A172 (cell line): ENCODE data around the gene PRKN. TPM values are rescaled to one million over a fixed set of nuclear protein-coding genes. Genes with fewer than 3 reads are reported as not detected.

ENCODE experiments used
- DNase-seq: peaks from one replicate; pipeline ENCODE4 v3.0.0-alpha.2; 2015; ENCODE audit warnings: low spot score
- total RNA-seq: library from RNA; depleted of rRNA; stranded (reverse); fragments of >200 nt; shearing (Covaris generic); gene quantifications from 2 replicates; pipeline ENCODE4 v1.2.3, GENCODE V29; 2014

PRKN gene
- total RNA-seq, 1 experiment from 2014 or later: 0.43 TPM

- no peak for DNase-seq
These were observed 1280.6 kb downstream of the PRKN start for GRCh38 chr6:161446949-161447348.

GRCh38 chr6:161446296-161446925 is 1281.2 kb downstream of the PRKN start:
- no peak for DNase-seq

- DNase-seq: no peak
These were observed 1282.4 kb downstream of the PRKN start for GRCh38 chr6:161445021-161445799.

GRCh38 chr6:161444464-161444863 is 1283.1 kb downstream of the PRKN start:
- no peak for DNase-seq

- peak; percentile 49 for DNase-seq
These were observed 1283.7 kb downstream of the PRKN start for GRCh38 chr6:161443848-161444247.

GRCh38 chr6:161442420-161442819 is 1285.1 kb downstream of the PRKN start:
- DNase-seq: no peak

- DNase-seq: no peak
These were observed 1287.3 kb downstream of the PRKN start for GRCh38 chr6:161440299-161440698.

- DNase-seq: peak; percentile 87
These were observed 1288.5 kb downstream of the PRKN start for GRCh38 chr6:161439093-161439492.

GRCh38 chr6:161438430-161439030 is 1289.0 kb downstream of the PRKN start:
- no peak for DNase-seq

GRCh38 chr6:161437851-161438250 is 1289.7 kb downstream of the PRKN start:
- DNase-seq: no peak

- no peak for DNase-seq
These were observed 1291.3 kb downstream of the PRKN start for GRCh38 chr6:161436106-161436876.

- DNase-seq: no peak
These were observed 1291.9 kb downstream of the PRKN start for GRCh38 chr6:161435748-161436070.

GRCh38 chr6:161434921-161435747 is 1292.4 kb downstream of the PRKN start:
- DNase-seq: peak; percentile 87

- DNase-seq: no peak
These were observed 1293.2 kb downstream of the PRKN start for GRCh38 chr6:161434350-161434749.

GRCh38 chr6:161432546-161432945 is 1295.0 kb downstream of the PRKN start:
- no peak for DNase-seq

- DNase-seq: no peak
These were observed 1297.6 kb downstream of the PRKN start for GRCh38 chr6:161429921-161430490.

GRCh38 chr6:161424421-161424820 is 1303.1 kb downstream of the PRKN start:
- DNase-seq: peak; percentile 61

- DNase-seq: peak; percentile 79
These were observed 1304.6 kb downstream of the PRKN start for GRCh38 chr6:161422710-161423680.

GRCh38 chr6:161418463-161418945 is 1309.1 kb downstream of the PRKN start:
- peak; percentile 79 for DNase-seq
